HK-2 (cell line): ENCODE measurements around the gene ENG.
"Not testable (repeated sequence)": the region's sequence is repeated elsewhere in the genome, so short reads cannot be mapped to it uniquely, and the experiment has no call there.

Source experiments
- DNase-seq: peaks from one replicate; pipeline ENCODE4 v3.0.0-alpha.2; 2018; ENCODE audit not compliant: unreplicated experiment

ENG gene

DNA sequence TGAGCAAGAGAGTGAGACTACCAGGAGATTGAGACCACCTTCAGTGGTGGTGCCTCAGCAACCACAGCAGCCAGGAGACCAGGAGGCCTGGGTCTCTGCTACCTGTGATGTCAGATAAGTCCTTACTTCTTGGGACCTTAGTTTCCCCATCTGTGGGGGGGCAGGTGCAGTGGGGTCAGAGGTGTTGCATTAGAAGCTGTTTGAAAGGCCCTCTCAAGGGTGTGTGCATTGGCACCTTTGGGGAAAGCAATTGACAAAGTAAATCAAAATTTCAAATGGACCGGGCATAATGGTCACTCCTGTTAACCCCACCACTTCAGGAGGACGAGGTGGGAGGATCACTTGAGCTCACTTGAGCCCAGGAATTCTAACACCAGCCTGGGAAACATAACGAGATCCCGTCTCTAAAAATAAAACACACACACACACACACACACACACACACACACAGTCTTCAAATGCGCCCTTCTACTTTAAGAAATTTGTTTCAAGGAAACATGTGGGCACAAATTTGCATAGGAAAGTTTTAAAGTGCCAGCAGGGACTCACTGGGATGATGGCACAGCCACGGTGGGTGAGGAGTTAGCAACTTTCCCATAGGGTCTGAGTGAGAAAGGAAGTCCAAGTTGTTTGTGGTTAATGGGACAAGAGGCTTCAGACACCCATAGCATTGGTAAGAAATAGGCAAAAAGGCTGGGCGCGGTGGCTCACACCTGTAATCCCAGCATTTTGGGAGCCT, 24.4 kb upstream of the ENG start:
- no peak for DNase-seq

- no peak for DNase-seq
These were observed 23.7 kb upstream of the ENG start for GRCh38 chr9:127878001-127878651.

DNA sequence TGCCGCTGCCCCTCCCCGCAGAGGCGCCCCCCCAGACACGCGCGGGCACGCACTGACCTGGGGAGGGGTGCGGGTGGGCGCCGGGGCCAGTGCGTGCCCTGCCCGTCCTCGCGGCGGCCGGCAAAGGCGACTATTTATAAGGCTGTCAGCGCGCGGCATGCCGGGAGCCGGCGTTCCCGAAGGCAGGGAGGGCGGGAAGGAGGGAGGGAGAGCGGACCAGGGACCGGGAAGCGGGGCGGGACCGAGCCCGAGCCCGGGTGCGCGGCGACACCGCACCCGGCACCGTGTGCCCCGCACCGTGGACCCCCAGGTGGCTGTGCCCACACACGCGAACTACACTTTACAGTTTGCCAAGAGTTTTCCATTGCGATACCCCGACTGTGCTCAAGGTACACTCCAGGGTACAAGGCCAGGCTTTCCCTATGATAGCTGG, 23.1 kb upstream of the ENG start, which contains the start of gene AK1:
Gene AK1, minus strand, starts transcription at position 110 of the 433 bp plus-strand sequence. CDS start 3,058 bp downstream, outside the sequence.
- DNase-seq, result peak; percentile 73

- no peak for DNase-seq
These were observed 22.5 kb upstream of the ENG start for GRCh38 chr9:127876764-127877562.

DNA sequence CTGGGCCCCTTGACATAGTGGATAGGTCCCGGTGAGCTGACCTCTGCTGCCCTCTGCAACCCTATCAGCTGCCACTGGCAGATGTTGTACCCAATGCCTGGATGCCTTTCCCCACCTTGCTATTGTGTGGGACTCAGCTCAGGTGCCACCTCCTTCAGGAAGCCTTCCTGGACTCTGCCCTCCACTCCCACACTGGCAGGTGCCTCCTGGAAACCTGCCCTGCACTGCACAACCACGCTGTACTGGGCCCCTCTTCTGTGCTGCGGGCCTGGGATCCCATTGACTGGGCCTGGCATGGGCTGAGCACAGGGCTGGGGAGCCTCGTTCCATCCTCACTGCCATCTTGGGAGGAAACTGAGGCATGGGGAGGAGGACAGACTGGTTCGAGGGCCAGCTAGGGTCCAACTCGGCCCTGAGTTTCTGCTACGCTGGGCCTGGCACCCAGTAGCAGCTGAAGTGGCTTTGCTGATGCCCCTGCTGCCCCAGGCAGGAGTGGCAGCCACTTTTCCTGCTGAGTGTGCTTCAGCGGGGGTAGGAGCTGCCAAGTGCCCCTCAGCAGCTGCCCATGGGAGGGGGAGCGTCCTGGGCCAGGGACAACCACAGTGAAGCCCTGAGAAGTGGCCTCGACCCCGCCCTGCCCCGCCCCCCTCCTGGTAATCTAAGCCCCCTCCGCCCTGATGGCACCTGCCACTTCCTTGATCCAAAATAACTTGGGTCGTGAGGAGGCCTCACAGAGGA, 21.7 kb upstream of the ENG start:
- DNase-seq, result no peak

DNA sequence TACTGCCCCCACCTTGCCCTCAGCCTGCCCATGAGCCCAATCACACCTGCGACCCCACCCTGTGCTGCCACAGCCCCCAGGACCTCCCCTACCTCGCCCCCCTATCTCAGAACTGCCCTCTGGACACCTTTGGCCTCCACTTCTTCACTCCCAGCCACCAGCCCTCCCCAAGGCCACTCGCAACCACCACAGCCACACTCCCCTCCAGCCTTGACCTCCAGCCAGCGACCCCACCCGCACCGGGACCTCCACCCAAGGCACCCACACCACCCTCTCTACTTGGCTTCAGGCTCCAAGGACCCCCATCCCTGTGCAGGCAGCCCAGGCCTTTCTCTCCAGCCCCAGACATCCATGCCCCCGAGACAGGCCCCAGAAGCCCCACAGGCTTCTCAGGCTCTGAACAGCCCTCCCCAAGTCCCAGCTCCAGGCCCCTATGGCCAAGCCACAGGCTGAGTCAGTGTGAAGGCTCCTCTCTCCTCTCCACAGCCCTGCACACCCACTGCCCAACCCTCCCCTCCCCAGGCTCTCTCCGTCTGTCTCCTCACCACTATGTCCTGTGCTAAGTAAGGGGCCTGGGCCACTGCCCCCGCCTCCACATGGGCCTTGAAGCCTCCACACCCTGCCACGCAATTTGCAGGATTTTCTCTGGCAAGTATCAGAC, 21.0 kb upstream of the ENG start:
- DNase-seq, result no peak

GRCh38 chr9:127874301-127875221, 20.1 kb upstream of the ENG start:
- DNase-seq, result no peak

GRCh38 chr9:127873886-127874285, 19.4 kb upstream of the ENG start:
- DNase-seq, result no peak

DNA sequence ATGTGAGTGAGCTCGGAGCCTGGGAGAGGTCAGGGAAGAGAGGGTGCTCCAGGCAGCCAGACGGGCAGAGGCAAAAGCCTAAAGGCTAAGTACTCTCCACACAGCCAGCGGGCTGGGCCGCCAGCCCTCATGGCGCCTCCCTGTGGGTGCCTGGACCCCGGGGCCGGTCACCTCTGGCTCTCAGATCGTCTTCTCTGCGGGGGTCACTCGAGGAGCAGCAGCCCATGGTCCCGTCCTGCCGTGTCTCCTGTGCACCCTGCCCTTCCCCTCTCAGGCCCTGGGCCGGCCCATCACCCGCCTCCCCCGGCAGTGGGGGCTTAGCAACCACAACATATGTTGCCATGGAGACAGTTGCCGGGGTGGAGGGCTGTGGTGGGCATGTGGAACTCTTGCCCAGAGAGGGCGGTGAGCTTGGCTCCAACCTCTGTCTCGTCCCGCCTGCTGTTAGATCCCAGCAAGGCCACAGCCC, 18.8 kb upstream of the ENG start:
- DNase-seq, result no peak

DNA sequence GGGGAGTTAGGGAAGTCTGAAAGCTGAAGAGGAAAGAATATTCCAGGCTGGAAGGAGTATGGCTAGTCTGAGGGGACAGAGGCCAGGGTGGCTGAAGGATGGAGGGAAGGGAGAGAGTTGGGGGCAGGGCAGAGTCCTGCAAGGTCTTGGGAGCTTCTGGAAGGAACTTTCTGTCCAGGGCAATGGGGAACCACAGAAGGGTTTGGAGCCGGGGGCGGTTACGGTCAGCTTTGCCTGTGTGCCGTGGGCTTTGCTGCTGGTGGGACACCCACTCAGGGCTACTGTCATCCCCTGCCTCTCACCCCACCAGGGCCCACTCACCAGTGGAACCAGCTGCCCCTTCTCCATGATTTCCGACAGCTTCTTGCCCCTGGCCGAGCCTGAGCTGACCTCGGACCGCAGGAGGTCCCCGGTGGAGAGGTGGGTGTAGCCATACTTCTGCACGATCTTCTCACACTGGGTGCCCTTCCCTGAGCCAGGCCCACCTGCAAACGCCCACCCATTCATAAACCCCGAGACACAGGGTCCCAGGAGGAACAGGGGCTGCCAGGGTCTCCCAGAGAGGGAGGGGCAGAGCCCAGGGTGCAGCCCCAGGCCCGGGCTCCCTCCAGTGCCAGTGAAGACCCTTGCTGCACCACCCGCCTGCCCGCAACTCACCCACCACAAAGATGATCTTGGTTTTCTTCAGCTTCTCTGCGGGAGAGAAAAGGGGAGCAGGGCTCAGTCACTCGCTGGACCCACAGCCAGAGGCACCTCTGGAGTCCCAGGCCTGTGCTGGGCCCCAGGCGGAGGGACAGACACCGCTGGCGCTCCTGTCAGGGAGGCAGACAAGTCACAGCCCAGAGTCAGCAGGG, 18.1 kb upstream of the ENG start:
- no peak for DNase-seq

GRCh38 chr9:127871531-127871930, 17.1 kb upstream of the ENG start:
- DNase-seq, result no peak

DNA sequence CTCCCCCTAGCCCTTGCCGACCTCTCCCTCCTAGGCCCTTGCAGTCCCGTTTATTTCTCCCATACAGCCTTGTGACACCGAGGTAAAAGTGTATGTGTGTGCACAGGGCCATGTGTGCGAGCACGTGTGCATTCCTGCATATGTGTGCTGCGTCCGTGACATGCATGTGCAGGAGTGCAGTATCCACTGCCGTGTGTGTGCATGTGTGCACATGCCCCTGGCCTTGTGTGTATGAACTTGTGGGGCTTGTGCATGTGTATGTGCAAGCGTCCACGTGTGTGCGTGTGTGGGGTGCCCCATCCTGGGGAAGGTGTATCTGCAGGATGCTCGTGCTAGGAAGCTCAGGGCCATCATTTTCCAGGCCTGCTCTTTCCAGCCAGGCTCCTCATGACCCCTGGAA, 16.4 kb upstream of the ENG start:
- no peak for DNase-seq

DNA sequence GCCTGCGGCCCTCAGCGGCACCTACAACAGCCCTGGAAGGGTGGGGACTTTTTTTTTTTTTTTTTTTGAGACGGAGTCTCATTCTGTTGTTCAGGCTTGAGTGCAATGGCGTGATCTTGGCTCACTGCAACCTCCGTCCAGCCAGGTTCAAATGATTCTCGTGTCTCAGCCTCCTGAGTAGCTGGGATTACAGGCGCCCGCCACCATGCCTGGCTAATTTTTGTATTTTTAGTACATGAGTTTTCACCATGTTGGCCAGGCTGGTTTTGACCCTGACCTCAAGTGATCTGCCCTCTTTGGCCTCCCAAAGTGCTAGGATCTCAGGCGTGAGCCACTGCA, 15.7 kb upstream of the ENG start:
- not testable (repeated sequence) for DNase-seq

GRCh38 chr9:127869310-127870152, 15.1 kb upstream of the ENG start:
- DNase-seq, result peak; percentile 94

DNA sequence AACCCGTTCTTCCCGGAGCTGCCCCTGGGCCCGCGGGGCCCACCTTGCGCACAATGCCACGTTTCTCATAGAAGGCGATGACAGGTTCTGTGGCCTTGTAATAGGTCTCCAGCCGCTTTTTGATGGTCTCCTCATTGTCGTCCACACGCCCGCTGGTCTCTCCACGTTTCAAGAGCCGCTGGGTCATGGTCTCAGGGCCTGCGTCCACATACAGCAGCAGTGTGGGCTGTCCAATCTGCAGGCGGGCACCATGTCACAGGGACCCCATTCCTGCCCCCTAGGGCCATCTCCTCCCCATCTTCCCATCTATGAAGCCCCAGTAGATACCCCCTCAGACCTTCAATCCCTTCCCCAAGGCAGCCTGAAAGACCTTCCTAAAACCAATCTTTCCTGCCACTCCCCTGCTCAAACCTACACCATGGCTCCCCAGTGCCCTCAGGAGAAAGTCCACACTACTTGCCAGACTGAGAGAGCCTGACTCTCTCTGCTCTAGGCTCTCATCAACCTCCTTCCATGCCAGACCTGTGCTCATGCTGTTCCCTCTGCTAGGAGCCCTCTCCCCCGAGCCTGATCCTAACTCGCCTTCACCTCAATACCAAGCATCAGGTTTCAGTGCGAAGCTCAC, 13.9 kb upstream of the ENG start:
- DNase-seq, result no peak

DNA sequence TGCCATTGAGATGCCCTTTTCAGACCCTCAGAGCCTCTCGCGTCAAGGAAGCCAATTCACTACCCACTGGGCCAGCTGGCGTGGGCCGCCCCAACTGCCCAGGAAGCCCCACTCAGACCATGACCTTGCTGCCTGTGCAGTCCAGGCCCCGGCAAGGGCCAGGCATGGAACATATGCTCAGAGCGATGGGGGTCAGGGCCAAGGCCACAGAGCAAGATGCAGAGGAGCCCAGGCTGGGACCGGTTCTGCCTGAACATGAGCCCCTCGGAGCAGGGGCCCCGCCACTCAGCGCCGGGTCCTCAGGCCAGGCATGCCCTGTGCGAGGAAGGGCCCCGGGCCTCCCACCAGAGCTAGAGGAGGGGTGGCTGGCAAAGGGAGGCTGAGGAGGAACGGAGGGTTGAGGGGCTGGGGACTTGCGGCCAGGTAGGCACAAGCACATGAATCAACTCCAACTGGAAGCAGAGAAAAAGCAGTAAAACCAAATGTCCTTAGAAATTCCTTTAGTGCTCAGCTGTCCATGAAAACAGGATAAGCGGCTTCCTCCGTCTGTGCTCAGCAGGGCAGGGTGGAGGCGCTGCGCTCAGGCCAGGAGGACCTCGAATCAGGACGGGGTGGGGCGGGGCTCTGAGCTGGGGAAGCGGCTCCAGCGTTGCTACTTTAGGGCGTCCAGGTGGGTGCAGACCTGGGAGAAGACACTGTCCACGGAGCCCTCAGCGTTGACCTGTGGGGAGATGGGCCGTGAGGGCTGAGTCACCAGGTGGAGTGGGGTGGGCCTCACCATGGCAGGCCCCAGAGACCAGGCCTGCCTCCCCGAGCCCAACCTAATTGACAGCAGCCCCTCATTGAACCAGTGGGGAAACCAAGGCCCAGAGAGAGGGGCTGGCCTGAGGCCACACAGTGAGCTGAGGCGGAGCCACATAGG, 13.2 kb upstream of the ENG start:
- DNase-seq, result no peak

DNA sequence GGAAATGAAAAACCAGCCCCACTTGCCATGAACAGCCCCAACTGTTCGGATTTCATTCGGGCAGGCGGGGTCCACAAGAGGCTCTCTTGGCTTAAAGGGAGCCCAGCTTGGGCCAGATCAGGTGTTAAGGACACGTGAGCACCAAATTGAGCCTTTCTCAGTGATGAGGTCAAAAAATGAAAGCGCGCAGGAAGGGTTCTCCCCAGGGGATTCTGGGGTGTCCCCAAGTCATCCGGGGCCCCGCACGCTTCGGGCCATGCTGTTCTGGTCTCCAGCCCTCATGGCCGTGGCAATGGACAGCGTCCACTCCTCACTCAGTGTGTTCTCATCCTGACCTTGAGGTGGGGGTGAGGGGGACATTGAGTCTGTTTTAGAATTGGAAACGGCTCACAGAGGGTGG, 12.1 kb upstream of the ENG start:
- DNase-seq, result no peak
